HG03460 (cell line): ENCODE data around the gene CDC73.
"Not testable (repeated sequence)": the region's sequence is repeated elsewhere in the genome, so short reads cannot be mapped to it uniquely, and the experiment has no call there.

Experiments used
- ATAC-seq: cut with Tn5 transposase; IDR thresholded peaks from one replicate; pipeline ENCODE4 v1.9.1; 2021; ENCODE audit not compliant: unreplicated experiment

CDC73 gene

DNA sequence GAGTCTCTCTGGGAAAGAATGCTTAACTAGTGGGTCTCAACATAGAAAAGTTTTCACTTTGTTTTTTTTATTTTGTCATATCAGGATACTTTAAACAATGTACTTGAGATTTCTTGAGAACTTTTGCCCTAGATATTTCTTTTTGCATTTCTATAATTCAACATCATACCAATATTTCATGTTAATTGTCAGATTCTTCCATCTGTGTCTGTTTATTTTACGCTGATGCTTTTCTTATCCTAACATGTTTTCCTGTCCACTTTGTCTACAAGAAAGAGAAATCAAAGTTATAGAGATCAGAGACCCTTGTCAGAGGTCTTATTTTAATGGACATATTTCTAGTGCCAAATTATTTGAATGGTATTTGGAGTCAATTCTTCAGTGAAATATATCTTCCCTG is 160.1 kb downstream of the CDC73 start:
- ATAC-seq = no peak

DNA sequence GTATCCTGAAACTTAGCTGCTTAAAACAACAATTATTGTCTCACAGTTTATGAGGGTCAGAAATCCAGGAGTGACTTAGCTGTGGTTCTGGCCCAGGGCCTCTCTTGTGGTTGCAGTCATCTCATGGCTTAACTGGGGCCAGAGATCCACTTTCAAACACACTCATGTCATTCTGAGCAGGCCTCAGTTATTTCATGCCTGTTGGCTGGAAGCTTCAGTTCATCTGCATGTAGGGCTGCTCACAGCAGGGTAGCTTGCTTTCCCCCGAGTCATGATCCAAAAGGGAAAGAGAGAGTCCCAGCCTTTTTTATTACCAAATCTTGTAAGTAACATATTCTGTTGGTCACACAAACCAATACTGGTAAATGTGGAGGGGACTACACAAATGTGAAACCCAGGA is 161.2 kb downstream of the CDC73 start:
- ATAC-seq = no peak

DNA sequence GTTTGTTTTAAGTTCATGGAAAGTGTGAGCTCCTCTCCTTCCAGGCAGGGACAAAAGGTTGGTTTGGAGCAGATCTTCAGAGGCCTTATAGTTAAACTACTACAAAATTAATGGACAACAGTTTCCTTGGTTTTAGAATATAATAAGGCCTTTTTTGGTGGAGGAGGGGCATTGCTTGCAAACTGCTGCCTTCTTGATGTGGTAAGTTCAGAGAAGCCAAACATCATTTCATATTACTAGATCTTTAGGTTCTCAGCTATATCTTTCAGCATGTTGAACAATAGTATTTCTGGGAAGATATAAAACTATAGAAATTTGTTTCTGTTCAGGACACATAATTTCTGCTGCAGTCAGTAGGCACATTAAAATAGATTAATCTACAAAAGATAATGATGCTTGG is 162.4 kb downstream of the CDC73 start:
- ATAC-seq = no peak

DNA sequence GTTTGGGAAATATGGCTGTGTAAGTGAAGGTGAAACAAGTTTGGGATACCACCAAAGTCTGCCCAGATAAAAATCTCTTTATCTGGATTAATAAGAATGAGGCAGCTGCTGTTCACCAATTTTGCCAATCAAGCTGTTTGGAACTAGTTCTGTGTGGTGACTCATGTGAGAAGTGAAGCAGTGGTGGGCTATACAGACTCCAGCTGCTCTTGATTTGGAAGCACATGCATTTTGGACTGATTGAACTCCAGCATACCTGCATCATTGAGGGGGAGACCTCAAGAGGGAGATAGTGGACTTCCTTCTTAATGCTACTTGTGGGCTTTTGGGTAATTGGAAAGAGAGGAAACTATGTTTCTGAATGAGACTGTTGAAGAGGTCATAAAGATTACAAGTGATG is 163.8 kb downstream of the CDC73 start:
- no peak for ATAC-seq

DNA sequence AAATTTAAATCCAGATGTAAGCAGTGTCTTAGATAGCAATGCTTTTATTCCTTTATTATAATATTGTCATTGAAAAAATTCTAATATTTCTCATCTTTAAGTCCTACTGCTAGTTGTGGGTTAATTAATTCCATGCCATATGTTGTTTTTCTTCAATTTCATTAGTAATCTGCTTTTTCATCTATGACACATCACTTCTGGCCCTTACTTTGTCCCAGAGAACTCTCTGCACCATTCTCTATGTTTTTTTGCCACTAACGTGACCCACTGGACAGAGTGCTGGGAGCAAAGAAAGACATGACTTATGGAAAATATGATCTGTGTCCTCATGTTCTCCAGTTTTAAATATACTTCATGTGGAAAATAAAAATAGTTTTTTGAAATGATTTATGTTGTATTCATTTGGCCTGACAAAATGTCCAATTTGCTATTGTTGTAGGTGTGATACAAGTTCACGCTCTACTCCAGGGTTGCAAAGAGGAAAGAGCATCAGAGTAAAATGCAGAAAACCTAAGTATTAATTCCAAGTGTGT is 166.8 kb downstream of the CDC73 start:
- not testable (repeated sequence) for ATAC-seq

DNA sequence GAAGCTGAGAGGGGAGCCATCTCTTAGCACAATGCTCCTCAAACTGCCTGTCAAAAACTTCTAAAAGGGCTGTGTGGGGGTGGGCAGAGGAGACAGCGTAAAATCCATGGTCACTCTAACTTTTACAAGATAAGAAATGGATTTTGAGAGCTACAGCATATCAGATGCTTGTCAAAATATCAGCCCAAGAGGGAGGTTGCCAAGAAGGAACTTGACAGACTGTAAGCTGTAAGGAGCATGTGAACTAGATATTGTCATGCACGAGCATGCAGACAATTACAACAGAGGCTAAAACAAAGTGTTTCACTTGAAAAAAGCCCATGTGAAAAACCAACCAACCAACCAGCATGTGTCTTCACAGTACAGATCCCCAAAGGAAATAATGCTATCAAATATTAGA is 171.9 kb downstream of the CDC73 start:
- no peak for ATAC-seq

DNA sequence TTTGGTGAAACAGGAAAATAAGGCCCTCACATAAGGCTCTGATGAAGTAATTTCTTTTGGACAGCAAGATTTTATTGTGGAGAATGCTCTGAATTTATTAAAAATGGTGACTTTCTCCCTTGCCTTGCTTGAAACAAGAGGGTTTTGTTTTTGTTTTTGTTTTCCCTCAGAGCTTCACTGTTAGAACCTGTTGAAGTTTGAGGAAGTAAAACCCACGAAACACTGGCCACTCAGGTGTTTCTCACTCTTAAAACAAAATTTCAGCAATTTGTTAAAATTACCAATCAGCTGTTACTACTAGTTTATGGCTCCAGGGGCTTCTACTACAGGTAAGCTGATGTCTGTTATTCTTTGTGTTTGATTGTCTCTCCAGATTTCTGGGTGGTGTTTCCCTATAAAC is 177.2 kb downstream of the CDC73 start:
- ATAC-seq = peak; percentile 56

DNA sequence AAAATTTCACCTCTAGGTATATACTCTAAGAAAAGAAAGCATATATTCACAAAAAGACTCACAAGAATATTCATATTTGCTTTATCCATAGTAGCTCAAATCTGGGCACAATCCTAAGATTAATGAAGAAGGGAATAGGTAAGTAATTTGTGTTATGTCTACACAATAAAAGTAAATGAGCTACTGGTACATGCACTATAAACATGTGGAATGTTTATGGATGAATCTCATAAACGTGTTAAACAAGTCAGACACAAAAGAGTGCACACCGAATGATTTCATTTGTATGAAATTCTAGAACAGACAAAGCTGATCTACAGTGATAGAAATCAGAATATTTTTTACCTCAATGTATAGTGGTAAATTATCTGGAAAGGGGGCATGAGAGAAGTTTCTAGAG is 179.9 kb downstream of the CDC73 start:
- ATAC-seq = no peak

DNA sequence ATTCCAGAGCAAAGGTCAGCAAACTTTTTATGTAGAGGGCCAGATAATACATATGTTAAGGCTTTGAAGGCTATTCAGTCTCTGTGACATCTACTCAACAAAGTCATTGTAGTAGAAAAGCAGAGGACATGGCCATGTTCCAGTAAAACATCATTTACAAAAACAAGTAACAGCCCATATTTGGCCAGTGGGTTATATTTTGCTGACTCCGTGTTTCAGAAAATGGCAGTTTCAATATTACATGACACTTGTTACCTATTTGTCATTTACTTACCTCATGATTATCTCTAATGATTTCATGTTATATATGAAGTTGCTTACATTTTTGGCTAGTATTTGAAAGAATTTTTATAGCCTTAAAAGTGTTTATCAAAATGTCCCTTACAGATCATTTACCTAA is 182.0 kb downstream of the CDC73 start:
- ATAC-seq = no peak
